Measurements from ENCODE around the gene ZNF248.
"Not testable (repeated sequence)": the region's sequence is repeated elsewhere in the genome, so short reads cannot be mapped to it uniquely, and the experiment has no call there.

ZNF248 gene

GRCh38 chr10:37738241-37738640 is 119.2 kb downstream of the ZNF248 start:
- not testable (repeated sequence) for DNase-seq

GRCh38 chr10:37737336-37737735 is 120.1 kb downstream of the ZNF248 start:
- DNase-seq, result no peak

- DNase-seq, result no peak
These were observed 121.3 kb downstream of the ZNF248 start for GRCh38 chr10:37736120-37736519.

GRCh38 chr10:37734971-37735370 is 122.4 kb downstream of the ZNF248 start:
- no peak for DNase-seq
